Glutamatergic neuron (in vitro differentiated cells): ENCODE results near the gene GPR137C. TPM values are rescaled to one million over a fixed set of nuclear protein-coding genes. Genes with fewer than 3 reads are reported as not detected.

Source experiments
- DNase-seq: peaks from one replicate; pipeline ENCODE4 v3.0.0; 2022
- H3K27ac Mint-ChIP-seq: one replicate; pipeline ENCODE4 v1.8.0; 2020; ENCODE audit warnings: mild to moderate bottlenecking, mixed read lengths, inconsistent platforms; ENCODE audit not compliant: unreplicated experiment
- H3K27me3 Mint-ChIP-seq: one replicate; pipeline ENCODE4 v1.8.0; 2020; ENCODE audit warnings: mild to moderate bottlenecking, moderate library complexity, mixed read lengths, inconsistent platforms; ENCODE audit not compliant: unreplicated experiment
- H3K36me3 Mint-ChIP-seq: one replicate; pipeline ENCODE4 v1.8.0; 2020; ENCODE audit warnings: mild to moderate bottlenecking, mixed read lengths, inconsistent platforms; ENCODE audit not compliant: unreplicated experiment
- H3K4me1 Mint-ChIP-seq: one replicate; pipeline ENCODE4 v1.8.0; 2020; ENCODE audit warnings: mild to moderate bottlenecking, low read depth, mixed read lengths, inconsistent platforms; ENCODE audit not compliant: unreplicated experiment
- H3K4me3 Mint-ChIP-seq: one replicate; pipeline ENCODE4 v1.8.0; 2020; ENCODE audit warnings: mild to moderate bottlenecking, mixed read lengths, inconsistent platforms; ENCODE audit not compliant: unreplicated experiment
- H3K9me3 Mint-ChIP-seq: one replicate; pipeline ENCODE4 v1.8.0; 2020; ENCODE audit warnings: mild to moderate bottlenecking, moderate library complexity, mixed read lengths, inconsistent platforms; ENCODE audit not compliant: unreplicated experiment
- CTCF ChIP-seq: fragments of 200-600 bp; sonication (generic); IDR thresholded peaks from one replicate; pipeline ENCODE4 v1.5.0; 2021; ENCODE audit not compliant: partially characterized antibody, unreplicated experiment
- total RNA-seq: library from RNA; stranded (reverse); fragmentation: NEBNext Ultra II Directional; extraction: Animal tissue kit (Norgen Biotek cat#: 25700); gene quantifications from one replicate; pipeline ENCODE4 v1.2.1, GENCODE V29; 2021; ENCODE audit not compliant: unreplicated experiment

Gene GPR137C
- total RNA-seq, 1 donor from 2014 or later = 19.5 TPM

DNA sequence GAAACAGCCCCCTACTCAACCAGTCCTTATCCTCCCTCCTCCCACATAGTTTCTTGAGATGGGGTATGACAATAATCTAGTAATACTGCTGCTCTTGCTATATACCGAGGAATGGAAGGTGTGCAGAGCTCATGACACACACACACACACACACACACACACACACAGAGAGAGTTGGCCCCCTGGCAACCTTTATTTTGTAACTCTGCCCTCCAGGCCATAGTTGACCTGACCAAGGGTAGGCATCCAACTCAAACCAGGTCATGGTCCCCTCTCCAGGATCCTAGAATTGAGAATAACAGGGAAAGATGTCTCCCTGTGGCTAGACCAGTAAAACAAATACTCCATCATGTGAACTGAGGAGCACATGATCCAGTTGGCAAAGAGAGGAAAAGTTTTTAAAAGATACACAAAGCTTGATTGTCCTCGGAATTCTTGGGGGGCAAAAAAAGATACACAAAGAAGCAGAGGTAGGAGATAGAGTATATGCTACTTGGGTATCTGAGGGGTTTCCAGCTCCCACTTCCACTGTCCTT lies 131.4 kb downstream of the GPR137C start:
- Mint-ChIP-seq H3K27ac (no peak overlapping the region), H3K9me3 (no peaks in the 10 kb centered on the region), H3K27me3 (no peaks in the 10 kb centered on the region), H3K4me1 (no peaks in the 10 kb centered on the region), H3K4me3 (no peak overlapping the region), H3K36me3 (no peaks in the 10 kb centered on the region)
- no peak for TF ChIP-seq CTCF
- DNase-seq = no peak

- Mint-ChIP-seq H3K9me3 (no peaks in the 10 kb centered on the region), H3K4me3 (no peak overlapping the region), H3K4me1 (no peaks in the 10 kb centered on the region), H3K36me3 (no peaks in the 10 kb centered on the region), H3K27ac (no peak overlapping the region), H3K27me3 (no peaks in the 10 kb centered on the region)
- no peak for TF ChIP-seq CTCF
- no peak for DNase-seq
These were observed 133.5 kb downstream of the GPR137C start for GRCh38 chr14:52686176-52686575.

Other genes starting within 250 kb of the GPR137C start
- not detected for gene PTGER2, start 238.5 kb upstream of the GPR137C start, total RNA-seq
- 17.5 TPM for gene TXNDC16, start 331 bp upstream of the GPR137C start, total RNA-seq
- gene ERO1A, start 142.7 kb downstream of the GPR137C start, total RNA-seq = 25.8 TPM
- 101 TPM for gene PSMC6, start 154.4 kb downstream of the GPR137C start, total RNA-seq
- 5.5 TPM for gene STYX, start 177.3 kb downstream of the GPR137C start, total RNA-seq
- 9.2 TPM for gene GNPNAT1, start 238.8 kb downstream of the GPR137C start, total RNA-seq